Measurements from ENCODE around the gene DIP2C. TPM values are rescaled to one million over a fixed set of nuclear protein-coding genes. Genes with fewer than 3 reads are reported as not detected.

Gene DIP2C
- total RNA-seq, 4 donors from 2014 or later, result 10.5 to 40.5 (median 19.5) TPM

- no peaks in the 10 kb centered on the region for H3K4me1 ChIP-seq
- no peak overlapping the region for H3K4me3 ChIP-seq
- TF ChIP-seq POLR2A (IDR thresholded peaks at IDR 0.05), result no peak
- no peaks in the 10 kb centered on the region for H3K36me3 ChIP-seq
- intact Hi-C loops (cut with DNase I; ENCODE audit: low total_unique reads), result no loop called here
- no peak overlapping the region for H3K27ac ChIP-seq
- no peak for DNase-seq
- H3K9me3 ChIP-seq, result no peaks in the 10 kb centered on the region
- H3K27me3 ChIP-seq, result no peaks in the 10 kb centered on the region
These were observed 358.3 kb downstream of the DIP2C start for GRCh38 chr10:331186-331585.

GRCh38 chr10:329361-330099, 359.9 kb downstream of the DIP2C start:
- intact Hi-C loops (cut with DNase I; ENCODE audit: low total_unique reads), result no loop called here
- TF ChIP-seq CTCF (IDR thresholded peaks at IDR 0.05) (no peak), POLR2A (IDR thresholded peaks at IDR 0.05) (no peak)

GRCh38 chr10:327889-328852, 361.3 kb downstream of the DIP2C start:
- no peaks in the 10 kb centered on the region for H3K9me3 ChIP-seq
- H3K36me3 ChIP-seq, result no peaks in the 10 kb centered on the region
- H3K27me3 ChIP-seq, result no peaks in the 10 kb centered on the region
- no peak overlapping the region for H3K27ac ChIP-seq
- intact Hi-C loops (cut with DNase I; ENCODE audit: low total_unique reads), result no loop called here
- no peak for DNase-seq
- no peak for TF ChIP-seq POLR2A (IDR thresholded peaks at IDR 0.05)
- no peak for TF ChIP-seq CTCF (IDR thresholded peaks at IDR 0.05)
- H3K4me1 ChIP-seq, result no peaks in the 10 kb centered on the region
- no peak overlapping the region for H3K4me3 ChIP-seq

More at GRCh38 chr10:329361-330099, 359.9 kb downstream of the DIP2C start:
- peak; percentile 86 to 92 for DNase-seq
- no peaks in the 10 kb centered on the region for H3K4me1 ChIP-seq
- no peaks in the 10 kb centered on the region for H3K9me3 ChIP-seq
- H3K27ac ChIP-seq, result peak overlapping the region; percentile 4 to 51
- H3K27me3 ChIP-seq, result no peaks in the 10 kb centered on the region
- H3K4me3 ChIP-seq, result no peak overlapping the region
- no peaks in the 10 kb centered on the region for H3K36me3 ChIP-seq

GRCh38 chr10:326894-327635, 362.4 kb downstream of the DIP2C start:
- Histone ChIP-seq H3K4me3 (no peak overlapping the region), H3K27ac (no peak overlapping the region), H3K4me1 (no peaks in the 10 kb centered on the region), H3K9me3 (no peaks in the 10 kb centered on the region), H3K27me3 (no peaks in the 10 kb centered on the region), H3K36me3 (no peaks in the 10 kb centered on the region)
- DNase-seq, result no peak
- intact Hi-C loops (cut with DNase I; ENCODE audit: low total_unique reads), result no loop called here
- TF ChIP-seq POLR2A (IDR thresholded peaks at IDR 0.05), result no peak
- no peak for TF ChIP-seq CTCF (IDR thresholded peaks at IDR 0.05)

GRCh38 chr10:326350-326749, 363.1 kb downstream of the DIP2C start:
- no peak for TF ChIP-seq POLR2A (IDR thresholded peaks at IDR 0.05)
- no peak for TF ChIP-seq CTCF (IDR thresholded peaks at IDR 0.05)
- Histone ChIP-seq H3K4me3 (no peak overlapping the region), H3K9me3 (no peaks in the 10 kb centered on the region), H3K36me3 (no peaks in the 10 kb centered on the region), H3K4me1 (no peaks in the 10 kb centered on the region), H3K27ac (no peak overlapping the region), H3K27me3 (no peaks in the 10 kb centered on the region)
- DNase-seq, result no peak
- intact Hi-C loops (cut with DNase I; ENCODE audit: low total_unique reads), result no loop called here
